Bone marrow (tissue), 2 donors: ENCODE measurements around the gene HS2ST1.
A peak's percentile ranks its signal among the peaks of the same experiment; 100 is the strongest.

ENCODE experiments used
- DNase-seq, 2 donors: peaks; one replicate each; lab custom pipeline; 2025; lab: John Stamatoyannopoulos, UW

The HS2ST1 gene

GRCh38 chr1:87111659-87112371 is 197.4 kb downstream of the HS2ST1 start:
- no peak for DNase-seq

GRCh38 chr1:87113313-87113712 is 198.9 kb downstream of the HS2ST1 start:
- DNase-seq, result no peak

- DNase-seq, result no peak
These were observed 201.0 kb downstream of the HS2ST1 start for GRCh38 chr1:87115317-87115890.

DNA sequence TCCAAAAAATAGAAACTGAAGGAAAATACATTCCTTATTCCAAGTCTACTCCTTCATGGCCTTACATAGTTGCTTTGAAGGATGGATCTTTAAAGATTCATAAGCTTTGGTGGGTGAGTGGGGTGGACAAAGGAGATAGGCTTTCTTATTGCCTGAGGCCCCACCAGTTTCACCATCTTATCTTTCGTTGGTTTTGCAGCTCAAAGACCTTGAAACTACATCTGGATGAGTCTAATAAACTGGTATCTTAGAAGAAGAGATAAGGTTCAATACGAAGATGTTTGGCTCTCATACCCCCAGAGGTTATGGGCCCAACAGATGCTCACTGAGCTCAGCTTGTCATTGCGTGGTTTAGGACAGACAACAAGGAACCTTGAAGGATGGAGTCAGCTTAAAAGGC is 201.5 kb downstream of the HS2ST1 start:
- no peak for DNase-seq

- no peak for DNase-seq
These were observed 203.4 kb downstream of the HS2ST1 start for GRCh38 chr1:87117761-87118368.

DNA sequence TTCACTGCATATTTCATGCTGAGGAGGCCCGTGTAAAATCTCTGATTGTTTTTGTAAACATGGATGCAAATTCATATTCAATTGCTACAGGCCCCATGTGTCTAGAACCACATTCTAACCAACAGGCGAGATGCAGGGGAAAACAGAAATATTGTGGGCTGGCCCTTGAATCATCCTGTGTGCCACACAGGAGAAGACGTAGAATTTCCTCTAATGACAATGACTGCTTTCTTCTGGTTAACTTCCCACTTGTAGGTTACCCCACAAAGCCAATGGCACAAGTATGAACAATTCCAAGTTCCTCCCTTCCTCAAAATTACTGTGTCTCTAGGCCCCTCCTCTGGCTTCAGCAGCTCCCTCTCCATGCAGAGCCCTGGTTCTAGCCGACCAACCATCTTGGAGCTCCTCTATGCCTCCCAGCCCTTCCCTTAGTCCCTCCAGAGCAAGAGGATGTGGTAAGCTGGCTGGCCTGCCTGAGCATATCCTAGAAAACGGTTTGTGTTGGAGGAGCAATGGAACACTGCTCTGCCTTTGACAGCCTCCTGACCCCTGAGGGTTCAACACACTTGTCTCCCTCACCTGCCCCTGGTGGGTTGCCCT is 205.2 kb downstream of the HS2ST1 start:
- no peak for DNase-seq

- no peak for DNase-seq
These were observed 206.3 kb downstream of the HS2ST1 start for GRCh38 chr1:87120779-87121178.

- no peak for DNase-seq
These were observed 207.3 kb downstream of the HS2ST1 start for GRCh38 chr1:87121711-87122163.

- no peak for DNase-seq
These were observed 207.8 kb downstream of the HS2ST1 start for GRCh38 chr1:87122243-87122642.

DNA sequence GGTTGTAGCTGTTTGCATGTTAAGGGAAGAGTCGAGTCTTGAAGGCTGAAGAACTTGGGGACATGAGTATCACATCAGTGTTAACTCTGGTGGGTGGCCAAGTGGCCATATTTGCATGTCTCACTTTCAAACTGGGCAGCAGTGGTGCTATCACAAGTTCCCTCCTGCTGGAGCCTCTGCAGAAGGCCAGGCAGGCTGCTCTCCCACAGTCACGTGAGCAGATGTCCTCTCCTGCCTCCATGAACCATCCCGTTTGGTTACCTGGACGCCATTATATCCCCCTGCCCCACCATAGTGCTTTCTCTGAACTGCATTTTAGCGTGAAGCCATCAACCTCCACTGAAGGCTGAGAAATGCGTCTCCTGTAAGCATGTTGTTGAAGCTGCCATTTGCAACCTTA is 209.2 kb downstream of the HS2ST1 start:
- no peak for DNase-seq

- DNase-seq, result no peak
These were observed 212.6 kb downstream of the HS2ST1 start for GRCh38 chr1:87126886-87127505.

- no peak for DNase-seq
These were observed 213.1 kb downstream of the HS2ST1 start for GRCh38 chr1:87127581-87127980.

GRCh38 chr1:87129038-87129437 is 214.6 kb downstream of the HS2ST1 start:
- DNase-seq, result no peak

GRCh38 chr1:87129606-87130005 is 215.2 kb downstream of the HS2ST1 start:
- DNase-seq, result no peak

GRCh38 chr1:87130438-87130837 is 216.0 kb downstream of the HS2ST1 start:
- DNase-seq, result no peak

GRCh38 chr1:87131809-87132283 is 217.4 kb downstream of the HS2ST1 start:
- DNase-seq, result peak; percentile 61 to 62

DNA sequence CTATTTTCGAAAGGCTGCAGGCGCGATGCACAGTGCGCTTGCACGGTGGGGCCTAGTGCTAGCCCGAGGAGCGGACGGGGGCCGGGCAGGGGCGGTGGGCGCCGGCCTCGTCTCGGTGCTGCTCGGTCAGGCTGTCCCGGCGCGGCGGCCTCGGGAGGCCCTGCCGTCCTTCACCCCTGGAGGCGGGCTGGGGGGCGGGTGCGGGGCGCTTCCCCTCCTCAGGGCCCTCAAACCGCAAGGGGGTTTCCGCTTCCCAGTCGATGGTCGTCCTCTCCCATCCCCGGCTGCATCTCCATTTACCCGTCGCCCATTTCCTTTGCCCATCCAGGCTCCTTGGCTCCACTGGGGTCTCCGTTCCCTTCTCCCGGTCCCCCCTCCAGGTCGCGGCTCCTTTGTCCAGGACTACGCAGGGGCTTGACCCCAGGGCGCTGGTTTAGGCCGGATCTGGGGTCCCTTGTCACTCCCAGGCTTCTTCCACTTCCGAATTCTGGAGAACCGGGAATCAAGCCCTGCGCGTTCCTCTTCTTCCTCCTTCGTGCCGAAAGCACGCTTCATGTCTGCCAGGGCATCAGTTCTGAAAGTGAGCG is 217.9 kb downstream of the HS2ST1 start:
- no peak for DNase-seq

DNA sequence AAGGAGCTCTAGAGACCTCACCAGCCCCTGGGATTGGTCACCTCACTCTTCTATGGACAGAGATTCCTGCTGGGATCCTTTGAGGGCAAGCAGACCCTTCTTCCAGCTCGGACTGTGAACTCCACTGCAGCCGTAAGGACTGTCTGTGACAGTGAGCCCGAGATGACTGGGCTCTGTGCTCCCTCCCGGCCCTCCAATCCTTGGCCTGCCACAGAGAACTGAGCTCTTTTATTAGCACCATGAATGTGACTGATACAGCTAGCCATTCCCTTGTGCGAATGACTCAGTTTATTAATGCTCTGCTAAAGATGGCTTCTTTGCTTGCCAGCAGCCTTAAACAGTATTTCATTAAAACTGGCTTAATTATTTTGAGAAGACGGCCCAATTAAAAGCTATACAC is 219.6 kb downstream of the HS2ST1 start:
- no peak for DNase-seq

- no peak for DNase-seq
These were observed 220.3 kb downstream of the HS2ST1 start for GRCh38 chr1:87134625-87135328.

DNA sequence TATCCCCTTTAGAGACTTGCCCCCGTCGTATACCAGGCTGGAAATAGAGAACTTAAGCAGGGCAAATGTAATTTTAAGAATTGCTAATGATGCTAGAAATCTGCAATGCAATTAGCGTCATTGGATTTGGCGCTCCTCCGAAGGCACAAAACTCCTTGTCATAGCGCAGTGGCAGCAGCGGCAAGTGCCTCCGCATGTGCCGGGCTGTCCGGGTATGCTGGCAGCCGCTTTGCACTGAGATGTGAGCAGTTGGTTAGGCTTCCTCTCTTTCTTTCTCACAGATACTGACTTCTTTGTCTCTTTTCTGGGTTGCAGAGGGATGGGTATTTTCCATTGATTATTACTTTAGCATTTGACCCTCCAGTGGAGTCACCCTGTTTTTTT is 220.9 kb downstream of the HS2ST1 start:
- DNase-seq, result no peak

- DNase-seq, result no peak
These were observed 222.3 kb downstream of the HS2ST1 start for GRCh38 chr1:87136607-87137341.
